Measurements from ENCODE around the gene IER2.
"Not testable (repeated sequence)": the region's sequence is repeated elsewhere in the genome, so short reads cannot be mapped to it uniquely, and the experiment has no call there.

IER2 gene

DNA sequence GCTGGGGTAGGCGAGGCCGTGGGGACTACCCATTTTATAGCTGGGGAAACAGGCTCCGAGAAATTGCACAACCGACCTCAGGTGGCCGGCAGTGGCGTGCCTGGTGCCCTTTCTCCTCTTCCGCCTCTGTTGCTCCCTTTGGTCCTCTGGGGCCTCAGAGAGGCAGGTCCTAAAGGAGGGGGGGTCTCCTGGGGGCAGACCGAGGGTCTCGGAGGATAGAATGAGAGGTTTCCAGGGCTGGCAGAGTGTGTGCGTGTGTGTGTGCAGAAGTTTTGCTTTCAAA is 11.4 kb upstream of the IER2 start:
- Histone ChIP-seq H3F3A (ENCODE audit: insufficient read depth, low read length) (no peaks in the 10 kb centered on the region), H2AFZ (ENCODE audit: low read length) (no peak overlapping the region), H3K9me3 (ENCODE audit: low read length) (no peaks in the 10 kb centered on the region), H3K27me3 (ENCODE audit: insufficient read depth, low read length) (no peaks in the 10 kb centered on the region), H3K4me1 (ENCODE audit: insufficient read depth, low read length, severe bottlenecking) (no peaks in the 10 kb centered on the region), H3K4me2 (ENCODE audit: low read length) (no peak overlapping the region), H4K20me1 (ENCODE audit: insufficient read depth, low read length) (no peaks in the 10 kb centered on the region), H3K36me3 (ENCODE audit: insufficient read depth, low read length) (peaks cover 51% of the 10 kb centered on the region), H3K4me3 (ENCODE audit: low read depth, low read length, poor library complexity, severe bottlenecking) (no peak overlapping the region), H3K9me2 (ENCODE audit: low read depth, low read length) (no peaks in the 10 kb centered on the region), H3K27ac (ENCODE audit: low read depth, low read length, poor library complexity, severe bottlenecking) (no peak overlapping the region), H3K9ac (ENCODE audit: low read length) (no peak overlapping the region), H3K79me2 (ENCODE audit: insufficient read depth, low read length) (0 out of 2 replicates have a peak, but pooled peaks cover 1% of the 10 kb centered on the region)
- TF ChIP-seq, protein P1, sequence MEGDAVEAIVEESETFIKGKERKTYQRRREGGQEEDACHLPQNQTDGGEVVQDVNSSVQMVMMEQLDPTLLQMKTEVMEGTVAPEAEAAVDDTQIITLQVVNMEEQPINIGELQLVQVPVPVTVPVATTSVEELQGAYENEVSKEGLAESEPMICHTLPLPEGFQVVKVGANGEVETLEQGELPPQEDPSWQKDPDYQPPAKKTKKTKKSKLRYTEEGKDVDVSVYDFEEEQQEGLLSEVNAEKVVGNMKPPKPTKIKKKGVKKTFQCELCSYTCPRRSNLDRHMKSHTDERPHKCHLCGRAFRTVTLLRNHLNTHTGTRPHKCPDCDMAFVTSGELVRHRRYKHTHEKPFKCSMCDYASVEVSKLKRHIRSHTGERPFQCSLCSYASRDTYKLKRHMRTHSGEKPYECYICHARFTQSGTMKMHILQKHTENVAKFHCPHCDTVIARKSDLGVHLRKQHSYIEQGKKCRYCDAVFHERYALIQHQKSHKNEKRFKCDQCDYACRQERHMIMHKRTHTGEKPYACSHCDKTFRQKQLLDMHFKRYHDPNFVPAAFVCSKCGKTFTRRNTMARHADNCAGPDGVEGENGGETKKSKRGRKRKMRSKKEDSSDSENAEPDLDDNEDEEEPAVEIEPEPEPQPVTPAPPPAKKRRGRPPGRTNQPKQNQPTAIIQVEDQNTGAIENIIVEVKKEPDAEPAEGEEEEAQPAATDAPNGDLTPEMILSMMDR (IDR thresholded peaks at IDR 0.05; ENCODE audit: low read length), result no peak
- no peak for TF ChIP-seq EZH2 (IDR thresholded peaks at IDR 0.05; ENCODE audit: borderline replicate concordance, low read length)

DNA sequence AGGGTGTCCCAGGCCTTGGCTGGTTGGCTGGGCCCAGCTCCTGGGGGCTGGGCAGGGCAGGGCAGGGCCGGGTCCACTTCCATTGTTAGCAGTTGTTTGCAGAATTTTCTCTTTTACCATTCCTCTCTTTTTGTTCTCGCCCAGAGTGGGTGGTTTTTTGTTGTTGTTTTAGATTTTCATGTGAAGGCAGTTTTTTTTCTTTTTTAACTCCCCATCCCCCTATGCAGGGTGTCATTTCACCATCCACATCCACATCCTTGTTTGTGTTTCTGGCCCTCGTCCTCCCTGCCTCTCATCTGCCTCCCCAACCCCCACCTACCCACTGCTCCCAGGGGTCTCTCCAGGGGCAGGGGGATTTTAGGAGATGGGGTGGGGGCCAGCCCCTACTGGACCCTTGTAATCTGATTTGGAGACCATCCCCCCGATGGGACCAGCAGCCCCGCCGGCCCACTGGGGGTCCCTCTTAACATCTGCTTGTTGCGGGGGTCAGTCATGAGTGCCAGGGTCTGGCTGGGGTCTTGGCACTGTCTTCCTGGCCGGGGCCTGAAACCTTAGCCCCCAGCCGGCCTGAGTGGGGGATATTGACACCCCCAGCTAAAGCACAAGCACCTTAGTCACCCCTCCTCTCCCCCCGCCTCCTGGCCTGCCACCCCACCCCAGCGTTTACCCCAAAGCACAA is 10.4 kb upstream of the IER2 start:
- H3K9ac ChIP-seq (ENCODE audit: low read length), result no peak overlapping the region
- H3F3A ChIP-seq (ENCODE audit: insufficient read depth, low read length), result no peaks in the 10 kb centered on the region
- H3K4me1 ChIP-seq (ENCODE audit: insufficient read depth, low read length, severe bottlenecking), result no peaks in the 10 kb centered on the region
- H3K9me2 ChIP-seq (ENCODE audit: low read depth, low read length), result no peaks in the 10 kb centered on the region
- no peak overlapping the region for H3K4me3 ChIP-seq (ENCODE audit: low read depth, low read length, poor library complexity, severe bottlenecking)
- H3K9me3 ChIP-seq (ENCODE audit: low read length), result no peaks in the 10 kb centered on the region
- H3K4me2 ChIP-seq (ENCODE audit: low read length), result no peak overlapping the region
- peaks cover 51% of the 10 kb centered on the region for H3K36me3 ChIP-seq (ENCODE audit: insufficient read depth, low read length)
- no peaks in the 10 kb centered on the region for H4K20me1 ChIP-seq (ENCODE audit: insufficient read depth, low read length)
- no peaks in the 10 kb centered on the region for H3K27me3 ChIP-seq (ENCODE audit: insufficient read depth, low read length)
- H3K27ac ChIP-seq (ENCODE audit: low read depth, low read length, poor library complexity, severe bottlenecking), result no peak overlapping the region
- H2AFZ ChIP-seq (ENCODE audit: low read length), result no peak overlapping the region
- H3K79me2 ChIP-seq (ENCODE audit: insufficient read depth, low read length), result no peaks in the 10 kb centered on the region
- TF ChIP-seq, protein P1 (IDR thresholded peaks at IDR 0.05; ENCODE audit: low read length), result no peak

DNA sequence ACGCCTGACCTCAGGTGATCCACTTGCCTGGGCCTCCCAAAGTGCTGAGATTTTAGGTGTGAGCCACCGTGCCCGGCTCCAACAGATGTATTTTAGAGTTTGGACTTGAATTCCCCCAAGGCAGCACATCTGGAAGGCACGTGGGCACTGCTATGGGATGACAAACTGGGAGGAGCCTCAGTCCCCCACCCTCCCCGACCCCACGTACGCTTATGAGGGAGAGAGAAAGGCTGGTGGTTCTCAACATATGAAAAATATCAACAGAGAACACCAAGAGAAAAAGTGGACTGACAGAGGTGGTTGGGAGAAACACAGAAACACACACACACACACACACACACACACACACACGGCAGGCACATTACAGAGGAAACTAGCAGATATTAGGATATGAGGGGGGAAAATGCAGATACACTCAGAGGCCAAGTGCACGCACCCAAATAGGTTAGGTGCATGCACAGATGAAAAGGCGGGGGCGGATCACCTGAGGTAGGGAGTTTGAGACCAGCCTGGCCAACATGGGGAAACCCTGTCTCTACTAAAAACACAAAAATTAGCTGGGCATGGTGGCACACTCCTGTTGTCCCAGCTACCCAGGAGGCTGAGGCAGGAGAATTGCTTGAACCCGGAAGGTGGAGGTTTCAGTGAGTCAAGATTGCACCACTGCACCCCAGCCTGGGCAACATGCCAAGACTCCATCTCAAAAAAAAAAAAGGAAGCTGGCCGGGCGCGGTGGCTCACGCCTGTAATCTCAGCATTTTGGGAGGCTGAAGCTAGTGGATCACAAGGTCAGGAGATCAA is 3.2 kb upstream of the IER2 start:
- Histone ChIP-seq H3K79me2 (ENCODE audit: insufficient read depth, low read length) (no peaks in the 10 kb centered on the region), H3K9ac (ENCODE audit: low read length) (no peak overlapping the region), H3K27me3 (ENCODE audit: insufficient read depth, low read length) (no peaks in the 10 kb centered on the region), H3K27ac (ENCODE audit: low read depth, low read length, poor library complexity, severe bottlenecking) (peak overlapping the region; percentile 7), H2AFZ (ENCODE audit: low read length) (no peak overlapping the region), H3K9me2 (ENCODE audit: low read depth, low read length) (no peaks in the 10 kb centered on the region), H3K36me3 (ENCODE audit: insufficient read depth, low read length) (0 out of 2 replicates have a peak, but pooled peaks cover 9% of the 10 kb centered on the region), H3F3A (ENCODE audit: insufficient read depth, low read length) (no peaks in the 10 kb centered on the region), H3K9me3 (ENCODE audit: low read length) (no peaks in the 10 kb centered on the region), H4K20me1 (ENCODE audit: insufficient read depth, low read length) (no peaks in the 10 kb centered on the region), H3K4me2 (ENCODE audit: low read length) (no peak overlapping the region), H3K4me3 (ENCODE audit: low read depth, low read length, poor library complexity, severe bottlenecking) (no peak overlapping the region), H3K4me1 (ENCODE audit: insufficient read depth, low read length, severe bottlenecking) (peaks cover 5% of the 10 kb centered on the region)
- no peak for TF ChIP-seq EZH2 (IDR thresholded peaks at IDR 0.05; ENCODE audit: borderline replicate concordance, low read length)
- TF ChIP-seq, protein P1 (IDR thresholded peaks at IDR 0.05; ENCODE audit: low read length), result no peak

DNA sequence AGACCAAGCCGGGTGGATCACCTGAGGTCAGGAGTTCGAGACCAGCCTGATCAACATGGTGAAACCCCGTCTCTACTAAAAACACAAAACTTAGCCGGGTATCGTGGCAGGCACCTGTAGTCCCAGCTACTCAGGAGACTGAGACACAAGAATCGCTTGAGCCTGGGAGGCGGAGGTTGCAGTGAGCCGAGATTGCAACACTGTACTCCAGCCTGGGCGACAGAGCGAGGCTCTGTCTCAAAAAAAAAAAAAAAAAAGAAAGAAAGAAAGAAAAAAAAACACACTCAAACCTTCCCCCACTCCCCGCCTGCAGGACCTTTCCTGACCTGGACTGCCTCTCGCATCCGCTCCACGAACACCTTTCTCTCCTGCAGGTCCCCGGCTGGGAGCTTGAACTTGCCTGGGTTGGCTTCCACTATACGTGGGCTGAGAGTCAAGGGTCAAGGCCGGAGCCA is 1.0 kb upstream of the IER2 start:
- Histone ChIP-seq H3K36me3 (ENCODE audit: insufficient read depth, low read length) (peaks cover 11% of the 10 kb centered on the region), H3K4me1 (ENCODE audit: insufficient read depth, low read length, severe bottlenecking) (peaks cover 27% of the 10 kb centered on the region), H3K4me2 (ENCODE audit: low read length) (peak overlapping the region; percentile 92), H3K4me3 (ENCODE audit: low read depth, low read length, poor library complexity, severe bottlenecking) (peak overlapping the region; percentile 90), H3K27ac (ENCODE audit: low read depth, low read length, poor library complexity, severe bottlenecking) (peak overlapping the region; percentile 6), H3K9ac (ENCODE audit: low read length) (peak overlapping the region; percentile 92)
- H3K79me2 ChIP-seq (ENCODE audit: insufficient read depth, low read length); H3K27me3 ChIP-seq (ENCODE audit: insufficient read depth, low read length); H2AFZ ChIP-seq (ENCODE audit: low read length); H3K9me2 ChIP-seq (ENCODE audit: low read depth, low read length); H4K20me1 ChIP-seq (ENCODE audit: insufficient read depth, low read length); H3F3A ChIP-seq (ENCODE audit: insufficient read depth, low read length); H3K9me3 ChIP-seq (ENCODE audit: low read length): not testable (repeated sequence)
